HCT116 (cell line): ENCODE measurements around the gene SHKBP1. TPM values are rescaled to one million over a fixed set of nuclear protein-coding genes. Genes with fewer than 3 reads are reported as not detected.

Source experiments
- ATAC-seq: fragments of 200-7000 bp; cut with Tn5 transposase; 2 replicates; pipeline ENCODE4 v1.9.1; 2020; ENCODE audit warnings: mild to moderate bottlenecking, moderate library complexity
- BruUV-seq: library from RNA; stranded (reverse); fragments of 400-500 nt; replicated peaks from 2 replicates; lab custom pipeline; 2021; lab: Mats Ljungman, UMichigan
- CTCF ChIA-PET: fragments of 300-600 bp; sonication (Branson Sonifier 250); formaldehyde crosslinking; loops from one replicate; lab custom pipeline; 2021; ENCODE audit warnings: antibody characterized with exemption; lab: Charles Lee
- POLR2A ChIA-PET: fragments of 300-600, 350-600 bp; sonication (Branson Sonifier 250); formaldehyde crosslinking; loops from one replicate; lab custom pipeline; 2021; ENCODE audit warnings: antibody characterized with exemption; lab: Charles Lee
- RAD21 ChIA-PET, 2 experiments: fragments of 300-600 bp; sonication (Branson Sonifier 250); formaldehyde crosslinking; loops; one replicate each; lab custom pipeline; 2023; ENCODE audit warnings: low total read pairs in 2 of 2; ENCODE audit not compliant: uncharacterized antibody in 2 of 2, unreplicated experiment in 2 of 2, low non-redundant PET in 1 of 2; lab: Charles Lee
- DNase-seq: peaks from one replicate; pipeline ENCODE4 v3.0.0-alpha.2; 2010; ENCODE audit warnings: low read depth, low spot score
- H2AFZ ChIP-seq: fragments of 200-600 bp; shearing (Covaris generic), sonication (generic); 2 replicates; pipeline ENCODE4 v1.6.1; 2017; ENCODE audit warnings: low read depth, mixed run types, mixed read lengths, antibody characterized with exemption, low read length; ENCODE audit not compliant: poor library complexity, severe bottlenecking
- H3K27ac ChIP-seq: 2 replicates; pipeline ENCODE4 v1.5.1; 2012; ENCODE audit warnings: low read depth, low read length
- H3K27me3 ChIP-seq: fragments of 200-600 bp; sonication (generic); 2 replicates; pipeline ENCODE4 v1.6.1; 2016; ENCODE audit warnings: mixed run types, low read length, mixed read lengths; ENCODE audit not compliant: insufficient read depth
- H3K36me3 ChIP-seq, 2 experiments: fragments of 200-500 bp in 1 of 2; fragments of 200-600 bp in 1 of 2; sonication (Bioruptor generic) in 1 of 2; sonication (generic) in 1 of 2; 2 replicates each; pipeline versions ENCODE4 v1.5.1 to v1.6.1; 2014 to 2016; ENCODE audit warnings: low read length in 2 of 2, inconsistent platforms in 1 of 2, mixed read lengths in 1 of 2, mixed run types in 1 of 2; ENCODE audit not compliant: insufficient read depth in 2 of 2, control insufficient read depth in 1 of 2
- H3K4me1 ChIP-seq, 2 experiments: fragments of 200-600 bp in 1 of 2; sonication (generic) in 1 of 2; 2 replicates each; pipeline versions ENCODE4 v1.5.1 to v1.6.1; 2012 to 2017; ENCODE audit warnings: low read length in 2 of 2, inconsistent platforms in 1 of 2, mild to moderate bottlenecking in 1 of 2, mixed read lengths in 1 of 2, mixed run types in 1 of 2, moderate library complexity in 1 of 2; ENCODE audit not compliant: insufficient read depth in 2 of 2, control insufficient read depth in 1 of 2
- H3K4me2 ChIP-seq: fragments of 200-600 bp; sonication (generic); 2 replicates; pipeline ENCODE4 v1.6.1; 2017; ENCODE audit warnings: mixed run types, low read length, mixed read lengths
- H3K4me3 ChIP-seq, 2 experiments: fragments of 200-600 bp in 1 of 2; sonication (generic) in 1 of 2; replicated peaks in 1 of 2; 2 replicates each; pipeline ENCODE4 v1.5.1; 2011 to 2016; ENCODE audit warnings: low read length in 2 of 2, control low read depth in 1 of 2, low read depth in 1 of 2, mild to moderate bottlenecking in 1 of 2, mixed read lengths in 1 of 2, mixed run types in 1 of 2
- H3K79me2 ChIP-seq: fragments of 200-600 bp; sonication (generic); 2 replicates; pipeline ENCODE4 v1.6.1; 2017; ENCODE audit warnings: mild to moderate bottlenecking, mixed run types, low read length, moderate library complexity, mixed read lengths; ENCODE audit not compliant: insufficient read depth
- H3K9ac ChIP-seq: fragments of 200-600 bp; sonication (generic); 2 replicates; pipeline ENCODE4 v1.6.1; 2016; ENCODE audit warnings: low read length, mixed read lengths
- H3K9me2 ChIP-seq: fragments of 200-600 bp; sonication (generic), shearing (Covaris generic); 2 replicates; pipeline ENCODE4 v1.6.1; 2017; ENCODE audit warnings: mixed run types, mild to moderate bottlenecking, moderate library complexity; ENCODE audit not compliant: insufficient read depth
- H3K9me3 ChIP-seq, 2 experiments: fragments of 200-500 bp in 1 of 2; fragments of 200-600 bp in 1 of 2; sonication (Bioruptor generic) in 1 of 2; sonication (generic) in 1 of 2; 2 replicates each; pipeline ENCODE4 v1.6.1; 2014 to 2017; ENCODE audit warnings: low read length in 2 of 2, mixed read lengths in 2 of 2, inconsistent platforms in 1 of 2, low read depth in 1 of 2, mild to moderate bottlenecking in 1 of 2, mixed run types in 1 of 2, moderate library complexity in 1 of 2; ENCODE audit not compliant: control insufficient read depth in 1 of 2, insufficient read depth in 1 of 2
- H4K20me1 ChIP-seq: fragments of 200-600 bp; sonication (generic), shearing (Covaris generic); 2 replicates; pipeline ENCODE4 v1.6.1; 2017; ENCODE audit warnings: mixed run types, mild to moderate bottlenecking, moderate library complexity; ENCODE audit not compliant: insufficient read depth
- ATF3 ChIP-seq: IDR thresholded peaks from 2 replicates; pipeline ENCODE4 v1.6.1; 2012
- ELF1 ChIP-seq: IDR thresholded peaks from 2 replicates; pipeline ENCODE4 v1.6.1; 2012; ENCODE audit warnings: low read depth, borderline replicate concordance
- EZH2 ChIP-seq: fragments of 200-600 bp; sonication (generic); IDR thresholded peaks from 2 replicates; pipeline ENCODE4 v1.6.1; 2017; ENCODE audit warnings: antibody characterized with exemption, mixed run types
- POLR2A ChIP-seq: IDR thresholded peaks from 2 replicates; pipeline ENCODE4 v1.7.0; 2011; ENCODE audit warnings: borderline replicate concordance; ENCODE audit not compliant: insufficient read depth, insufficient read length; ENCODE audit errors: extremely low read depth
- POLR2AphosphoS5 ChIP-seq: IDR thresholded peaks from 2 replicates; pipeline ENCODE4 v1.6.1; 2011; ENCODE audit warnings: mild to moderate bottlenecking, low read depth, low read length, moderate library complexity
- SP1 ChIP-seq: IDR thresholded peaks from 2 replicates; pipeline ENCODE4 v1.6.1; 2012; ENCODE audit warnings: low read depth
- TCF7L2 ChIP-seq: IDR thresholded peaks from 2 replicates; pipeline ENCODE4 v1.7.0; 2011; ENCODE audit warnings: borderline replicate concordance, inconsistent platforms; ENCODE audit not compliant: insufficient read depth, insufficient read length; ENCODE audit errors: extremely low read depth
- intact Hi-C: fragments of 100-400 bp; cut with micrococcal nuclease; formaldehyde crosslinking; loops from 2 replicates; pipeline ENCODE4 v1.10.0; 2022
- total RNA-seq: library from RNA; stranded (reverse); gene quantifications from one replicate; pipeline ENCODE4 v1.2.1, GENCODE V29; 2021; ENCODE audit not compliant: unreplicated experiment
- TF ChIP-seq, protein P1 (sequence below): IDR thresholded peaks from 2 replicates; pipeline ENCODE4 v1.6.1; 2012
- TF ChIP-seq, protein P2 (sequence below), 3 experiments: fragments of 200-600 bp in 1 of 3; sonication (generic) in 1 of 3; IDR thresholded peaks in 2 of 3; conservative IDR thresholded peaks in 1 of 3; 2 replicates each; pipeline ENCODE4 v1.5.1; 2012 to 2017; ENCODE audit warnings: low read depth in 2 of 3, low read length in 2 of 3, antibody characterized with exemption in 1 of 3, borderline replicate concordance in 1 of 3, control low read depth in 1 of 3, mild to moderate bottlenecking in 1 of 3, mixed read lengths in 1 of 3, mixed run types in 1 of 3, moderate library complexity in 1 of 3; ENCODE audit not compliant: insufficient read depth in 1 of 3
- TF ChIP-seq, protein P3 (sequence below): IDR thresholded peaks from 2 replicates; pipeline ENCODE4 v1.6.1; 2012; ENCODE audit warnings: low read depth

Gene SHKBP1
- total RNA-seq, 1 experiment from 2014 or later: 97.4 TPM

DNA sequence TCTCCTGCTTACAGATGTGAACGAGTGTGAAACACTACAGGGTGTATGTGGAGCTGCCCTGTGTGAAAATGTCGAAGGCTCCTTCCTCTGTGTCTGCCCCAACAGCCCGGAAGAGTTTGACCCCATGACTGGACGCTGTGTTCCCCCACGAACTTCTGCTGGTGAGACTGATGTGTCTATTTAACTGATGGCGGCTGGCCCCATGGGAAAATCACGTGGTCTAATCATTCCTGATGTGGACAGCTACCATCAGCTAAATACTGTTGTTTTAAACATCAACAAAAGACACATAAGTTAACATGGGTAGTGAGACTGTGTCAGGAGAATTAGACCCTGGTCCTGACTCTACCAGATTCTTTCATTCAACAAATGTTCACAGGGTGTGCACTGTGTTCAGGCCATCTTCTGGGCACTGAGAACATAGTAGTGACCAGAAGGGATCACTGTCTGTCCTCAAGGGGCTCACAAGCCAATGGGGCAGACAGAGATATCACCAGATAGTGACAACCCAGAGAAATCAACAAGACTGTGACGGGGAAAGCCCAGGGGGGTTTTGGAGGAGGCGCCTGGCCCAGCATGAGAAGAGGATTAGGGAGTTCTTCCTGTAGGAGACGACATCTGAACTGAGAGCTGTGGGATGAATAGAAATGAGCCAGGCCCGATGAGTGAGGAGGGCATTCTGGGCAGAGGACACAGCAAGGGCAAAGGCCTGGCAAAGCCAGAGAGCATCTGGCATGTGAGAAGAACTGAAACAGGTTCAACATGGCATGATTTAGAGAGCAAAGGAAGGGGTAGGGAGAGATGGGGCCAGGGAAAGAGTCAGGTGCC is 42.9 kb downstream of the SHKBP1 start:
- H3K9ac ChIP-seq: no peak overlapping the region
- no peaks in the 10 kb centered on the region for H3K9me3 ChIP-seq
- no TSS peak for BruUV-seq
- TF ChIP-seq, protein P1, sequence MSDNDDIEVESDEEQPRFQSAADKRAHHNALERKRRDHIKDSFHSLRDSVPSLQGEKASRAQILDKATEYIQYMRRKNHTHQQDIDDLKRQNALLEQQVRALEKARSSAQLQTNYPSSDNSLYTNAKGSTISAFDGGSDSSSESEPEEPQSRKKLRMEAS: no peak
- no peak for TF ChIP-seq TCF7L2
- no peak for TF ChIP-seq POLR2AphosphoS5
- no peak for TF ChIP-seq ELF1
- TF ChIP-seq, protein P2, sequence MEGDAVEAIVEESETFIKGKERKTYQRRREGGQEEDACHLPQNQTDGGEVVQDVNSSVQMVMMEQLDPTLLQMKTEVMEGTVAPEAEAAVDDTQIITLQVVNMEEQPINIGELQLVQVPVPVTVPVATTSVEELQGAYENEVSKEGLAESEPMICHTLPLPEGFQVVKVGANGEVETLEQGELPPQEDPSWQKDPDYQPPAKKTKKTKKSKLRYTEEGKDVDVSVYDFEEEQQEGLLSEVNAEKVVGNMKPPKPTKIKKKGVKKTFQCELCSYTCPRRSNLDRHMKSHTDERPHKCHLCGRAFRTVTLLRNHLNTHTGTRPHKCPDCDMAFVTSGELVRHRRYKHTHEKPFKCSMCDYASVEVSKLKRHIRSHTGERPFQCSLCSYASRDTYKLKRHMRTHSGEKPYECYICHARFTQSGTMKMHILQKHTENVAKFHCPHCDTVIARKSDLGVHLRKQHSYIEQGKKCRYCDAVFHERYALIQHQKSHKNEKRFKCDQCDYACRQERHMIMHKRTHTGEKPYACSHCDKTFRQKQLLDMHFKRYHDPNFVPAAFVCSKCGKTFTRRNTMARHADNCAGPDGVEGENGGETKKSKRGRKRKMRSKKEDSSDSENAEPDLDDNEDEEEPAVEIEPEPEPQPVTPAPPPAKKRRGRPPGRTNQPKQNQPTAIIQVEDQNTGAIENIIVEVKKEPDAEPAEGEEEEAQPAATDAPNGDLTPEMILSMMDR (IDR thresholded peaks at IDR 0.05 in 2 of 3, conservative IDR thresholded peaks at IDR 0.05 in 1 of 3; ENCODE audit: borderline replicate concordance in 1 of 3, insufficient read depth in 1 of 3, low read depth in 2 of 3, low read length in 2 of 3): no peak
- TF ChIP-seq ATF3: no peak
- no peak for TF ChIP-seq SP1
- TF ChIP-seq, protein P3, sequence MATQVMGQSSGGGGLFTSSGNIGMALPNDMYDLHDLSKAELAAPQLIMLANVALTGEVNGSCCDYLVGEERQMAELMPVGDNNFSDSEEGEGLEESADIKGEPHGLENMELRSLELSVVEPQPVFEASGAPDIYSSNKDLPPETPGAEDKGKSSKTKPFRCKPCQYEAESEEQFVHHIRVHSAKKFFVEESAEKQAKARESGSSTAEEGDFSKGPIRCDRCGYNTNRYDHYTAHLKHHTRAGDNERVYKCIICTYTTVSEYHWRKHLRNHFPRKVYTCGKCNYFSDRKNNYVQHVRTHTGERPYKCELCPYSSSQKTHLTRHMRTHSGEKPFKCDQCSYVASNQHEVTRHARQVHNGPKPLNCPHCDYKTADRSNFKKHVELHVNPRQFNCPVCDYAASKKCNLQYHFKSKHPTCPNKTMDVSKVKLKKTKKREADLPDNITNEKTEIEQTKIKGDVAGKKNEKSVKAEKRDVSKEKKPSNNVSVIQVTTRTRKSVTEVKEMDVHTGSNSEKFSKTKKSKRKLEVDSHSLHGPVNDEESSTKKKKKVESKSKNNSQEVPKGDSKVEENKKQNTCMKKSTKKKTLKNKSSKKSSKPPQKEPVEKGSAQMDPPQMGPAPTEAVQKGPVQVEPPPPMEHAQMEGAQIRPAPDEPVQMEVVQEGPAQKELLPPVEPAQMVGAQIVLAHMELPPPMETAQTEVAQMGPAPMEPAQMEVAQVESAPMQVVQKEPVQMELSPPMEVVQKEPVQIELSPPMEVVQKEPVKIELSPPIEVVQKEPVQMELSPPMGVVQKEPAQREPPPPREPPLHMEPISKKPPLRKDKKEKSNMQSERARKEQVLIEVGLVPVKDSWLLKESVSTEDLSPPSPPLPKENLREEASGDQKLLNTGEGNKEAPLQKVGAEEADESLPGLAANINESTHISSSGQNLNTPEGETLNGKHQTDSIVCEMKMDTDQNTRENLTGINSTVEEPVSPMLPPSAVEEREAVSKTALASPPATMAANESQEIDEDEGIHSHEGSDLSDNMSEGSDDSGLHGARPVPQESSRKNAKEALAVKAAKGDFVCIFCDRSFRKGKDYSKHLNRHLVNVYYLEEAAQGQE: no peak
- TF ChIP-seq POLR2A: no peak
- no peak for TF ChIP-seq EZH2
- CTCF ChIA-PET: interaction anchor here (2.6 kb wide), 1 partner anchor 15 kb away, joined by 9 read pairs; no protein-coding TSS in a partner anchor
- DNase-seq (no peak), ATAC-seq (no peak)
- no peak overlapping the region for H3K4me3 ChIP-seq
- no peak overlapping the region for H3K27ac ChIP-seq
- peaks cover 4% of the 10 kb centered on the region; the same call in 1 of the 2 replicates for H3K79me2 ChIP-seq
- no peaks in the 10 kb centered on the region for H4K20me1 ChIP-seq
- no peaks in the 10 kb centered on the region for H3K27me3 ChIP-seq
- intact Hi-C loops: no loop called here
- H2AFZ ChIP-seq: no peak overlapping the region
- H3K36me3 ChIP-seq: peaks cover 24 to 28% of the 10 kb centered on the region in 2 experiments; a peak in 3 of 4 replicates
- no peak overlapping the region for H3K4me2 ChIP-seq
- no peaks in the 10 kb centered on the region for H3K9me2 ChIP-seq
- RAD21 ChIA-PET: no interaction called here
- POLR2A ChIA-PET: no interaction called here
- H3K4me1 ChIP-seq: peaks cover 25 to 36% of the 10 kb centered on the region in 2 experiments
